Transverse colon (tissue), 4 donors: ENCODE results near the gene WDFY2. TPM values are rescaled to one million over a fixed set of nuclear protein-coding genes. Genes with fewer than 3 reads are reported as not detected.
"Not testable (repeated sequence)": the region's sequence is repeated elsewhere in the genome, so short reads cannot be mapped to it uniquely, and the experiment has no call there.

Experiments used
- DNase-seq: peaks from one replicate; pipeline ENCODE4 v3.0.0-alpha.2; 2019
- H3K27ac ChIP-seq, 4 donors: fragments of 200-600 bp; sonication (generic); 2 replicates each; pipeline ENCODE4 v1.5.1; 2016 to 2018; ENCODE audit warnings: inconsistent platforms in 4 of 4
- H3K27me3 ChIP-seq: fragments of 200-600 bp; sonication (generic); 2 replicates; pipeline ENCODE4 v1.5.1; 2017; ENCODE audit warnings: inconsistent platforms
- H3K36me3 ChIP-seq, 4 donors: fragments of 200-600 bp; sonication (generic); 2 replicates each; pipeline ENCODE4 v1.5.1; 2017 to 2019; ENCODE audit warnings: inconsistent platforms in 4 of 4
- H3K4me1 ChIP-seq, 4 donors: fragments of 200-600 bp; sonication (generic); 2 replicates each; pipeline ENCODE4 v1.5.1; 2017 to 2020; ENCODE audit warnings: inconsistent platforms in 4 of 4
- H3K4me3 ChIP-seq, 4 donors: fragments of 200-600 bp; sonication (generic); 1 replicate in 1 of 4; 2 replicates in 3 of 4; pipeline versions ENCODE4 v1.5.1 to v1.6.1; 2017 to 2019; ENCODE audit warnings: inconsistent platforms in 4 of 4
- H3K9me3 ChIP-seq, 2 donors: fragments of 200-600 bp; sonication (generic); 2 replicates each; pipeline ENCODE4 v1.5.1; 2017 to 2019; ENCODE audit warnings: inconsistent platforms in 2 of 2
- CTCF ChIP-seq, 5 experiments: fragments of 200-600 bp in 3 of 5; fragments of 450-650 bp in 2 of 5; sonication (generic) in 3 of 5; IDR thresholded peaks; 1 replicate in 2 of 5; 2 replicates in 3 of 5; pipeline ENCODE4 v1.5.1; 2016 to 2017; ENCODE audit warnings: antibody characterized with exemption in 5 of 5, inconsistent platforms in 3 of 5, mild to moderate bottlenecking in 2 of 5, moderate library complexity in 1 of 5
- EP300 ChIP-seq: sonication (generic); formaldehyde crosslinking; IDR thresholded peaks from one replicate; pipeline ENCODE4 v1.6.1; 2017; ENCODE audit warnings: antibody characterized with exemption, low read depth
- POLR2A ChIP-seq: fragments of 450-650 bp; IDR thresholded peaks from one replicate; pipeline ENCODE4 v1.6.1; 2016; ENCODE audit warnings: antibody characterized with exemption, mild to moderate bottlenecking, moderate library complexity
- POLR2AphosphoS5 ChIP-seq, 3 donors: sonication (generic); formaldehyde crosslinking; IDR thresholded peaks; one replicate each; pipeline ENCODE4 v1.6.1; 2016; ENCODE audit warnings: antibody characterized with exemption in 3 of 3
- WGBS, 2 donors: methylation state at CpG; one replicate each; pipeline ENCODE4 v1.1.5; 2018; ENCODE audit warnings: low coverage in 1 of 2; 5-methylcytosine and 5-hydroxymethylcytosine counted together
- in situ Hi-C, 4 donors: fragments of 200-750 bp; cut with MboI; loops; one replicate each; pipeline versions ENCODE4 v1.15.0 to v1.15.1; 2017; ENCODE audit warnings: low sequenced_read_pairs in 3 of 4, low pct_ligation_motif_present in 1 of 4, low pct_unique_long_range_greater_than_20kb in 1 of 4
- intact Hi-C: fragments of 100-400 bp; cut with DNase I; formaldehyde crosslinking; loops from one replicate; pipeline ENCODE4 v1.15.1; 2023; ENCODE audit warnings: low total_unique reads
- total RNA-seq, 4 donors: library from RNA; depleted of rRNA; stranded (reverse); fragments of >200 nt; gene quantifications; one replicate each; pipeline ENCODE4 v1.1.0, GENCODE V29; 2016

WDFY2 gene
- total RNA-seq, 4 donors from 2014 or later: 2.4 to 12.3 (median 6.7) TPM

- no peaks in the 10 kb centered on the region for H3K27me3 ChIP-seq
- H3K4me3 ChIP-seq: no peak overlapping the region
- no peak for TF ChIP-seq EP300
- no peak for TF ChIP-seq POLR2AphosphoS5 (IDR thresholded peaks at IDR 0.05)
- TF ChIP-seq POLR2A: no peak
- TF ChIP-seq CTCF (IDR thresholded peaks at IDR 0.05): no peak
- peaks cover 0 to 10% (median 0%) of the 10 kb centered on the region in 4 donors for H3K4me1 ChIP-seq
- 75 to 87% methylated on average over 6 to 7 of the region's 7 CpGs for WGBS, 2 donors
- no peak for DNase-seq
- in situ Hi-C loops (no loop called here), intact Hi-C loops (no loop called here)
- no peaks in the 10 kb centered on the region for H3K36me3 ChIP-seq
- no peaks in the 10 kb centered on the region for H3K9me3 ChIP-seq
- H3K27ac ChIP-seq: no peak overlapping the region
These were observed 54.1 kb downstream of the WDFY2 start for GRCh38 chr13:51638216-51638871.

GRCh38 chr13:51639171-51639570 is 54.9 kb downstream of the WDFY2 start:
- in situ Hi-C loops: no loop called here
- Histone ChIP-seq H3K36me3 (no peaks in the 10 kb centered on the region), H3K4me3 (no peak overlapping the region), H3K4me1 (peaks cover 0 to 17% (median 2%) of the 10 kb centered on the region in 4 donors), H3K27me3 (no peaks in the 10 kb centered on the region), H3K9me3 (no peaks in the 10 kb centered on the region), H3K27ac (no peak overlapping the region)
- WGBS, 2 donors: 53 to 54% methylated on average over 1 of the region's 1 CpG
- TF ChIP-seq POLR2AphosphoS5 (IDR thresholded peaks at IDR 0.05) (no peak), POLR2A (no peak), EP300 (no peak), CTCF (IDR thresholded peaks at IDR 0.05) (no peak)
- DNase-seq: no peak
- intact Hi-C loops: no loop called here

- intact Hi-C loops: not testable (repeated sequence)
These were observed 56.4 kb downstream of the WDFY2 start for GRCh38 chr13:51640696-51641095.

GRCh38 chr13:51643105-51643881 is 59.0 kb downstream of the WDFY2 start:
- 70 to 80% methylated on average over 3 of the region's 3 CpGs for WGBS, 2 donors
- in situ Hi-C loops: no loop called here
- Histone ChIP-seq H3K9me3 (no peaks in the 10 kb centered on the region), H3K36me3 (no peaks in the 10 kb centered on the region), H3K27me3 (no peaks in the 10 kb centered on the region), H3K4me3 (no peak overlapping the region), H3K4me1 (peaks cover 0 to 28% (median 7%) of the 10 kb centered on the region in 4 donors), H3K27ac (no peak overlapping the region)
- TF ChIP-seq POLR2AphosphoS5 (IDR thresholded peaks at IDR 0.05) (no peak), EP300 (no peak), CTCF (IDR thresholded peaks at IDR 0.05) (no peak), POLR2A (no peak)
- DNase-seq: no peak
- intact Hi-C loops: no loop called here

More at GRCh38 chr13:51640696-51641095, 56.4 kb downstream of the WDFY2 start:
- H3K9me3 ChIP-seq, H3K27me3 ChIP-seq, DNase-seq, H3K36me3 ChIP-seq, H3K4me3 ChIP-seq, H3K27ac ChIP-seq, in situ Hi-C loops: not testable (repeated sequence)
- peaks cover 0 to 29% (median 7%) of the 10 kb centered on the region in 4 donors for H3K4me1 ChIP-seq
- 95 to 96% methylated on average over 5 of the region's 5 CpGs for WGBS, 2 donors
